ENCODE data around the gene ARHGAP19.

ARHGAP19 gene

GRCh38 chr10:97188261-97188711 lies 104.2 kb downstream of the ARHGAP19 start:
- H2AFZ ChIP-seq: no peak overlapping the region
- H3K27me3 ChIP-seq (ENCODE audit: control insufficient read depth, insufficient read depth, low read length): no peaks in the 10 kb centered on the region
- no peak for TF ChIP-seq CTCF (IDR thresholded peaks at IDR 0.05)
- no peaks in the 10 kb centered on the region for H3K36me3 ChIP-seq (ENCODE audit: control insufficient read depth, insufficient read depth, low read length)
- no peaks in the 10 kb centered on the region for H3K79me2 ChIP-seq
- H3K4me1 ChIP-seq: peaks cover 7% of the 10 kb centered on the region
- no peak overlapping the region for H3K4me3 ChIP-seq (ENCODE audit: low read depth, low read length)
- H3K9ac ChIP-seq: no peak overlapping the region
- H3K27ac ChIP-seq: no peak overlapping the region
- H3K9me3 ChIP-seq (ENCODE audit: control insufficient read depth, low read length): no peaks in the 10 kb centered on the region
- no peak overlapping the region for H3K4me2 ChIP-seq (ENCODE audit: low read length)

- no peak overlapping the region for H3K9ac ChIP-seq
- no peaks in the 10 kb centered on the region for H3K27me3 ChIP-seq (ENCODE audit: control insufficient read depth, insufficient read depth, low read length)
- no peak overlapping the region for H3K27ac ChIP-seq
- peaks cover 7% of the 10 kb centered on the region for H3K4me1 ChIP-seq
- H3K9me3 ChIP-seq (ENCODE audit: control insufficient read depth, low read length): no peaks in the 10 kb centered on the region
- H3K4me2 ChIP-seq (ENCODE audit: low read length): no peak overlapping the region
- no peak overlapping the region for H2AFZ ChIP-seq
- no peak overlapping the region for H3K4me3 ChIP-seq (ENCODE audit: low read depth, low read length)
- no peaks in the 10 kb centered on the region for H3K79me2 ChIP-seq
- H3K36me3 ChIP-seq (ENCODE audit: control insufficient read depth, insufficient read depth, low read length): no peaks in the 10 kb centered on the region
- TF ChIP-seq CTCF (IDR thresholded peaks at IDR 0.05): no peak
These were observed 105.5 kb downstream of the ARHGAP19 start for GRCh38 chr10:97186911-97187310.

- Histone ChIP-seq H3K79me2 (no peaks in the 10 kb centered on the region), H3K27me3 (ENCODE audit: control insufficient read depth, insufficient read depth, low read length) (no peaks in the 10 kb centered on the region), H3K4me2 (ENCODE audit: low read length) (peak within 1 kb of the TSS; percentile 55), H3K36me3 (ENCODE audit: control insufficient read depth, insufficient read depth, low read length) (no peaks in the 10 kb centered on the region), H3K9me3 (ENCODE audit: control insufficient read depth, low read length) (no peaks in the 10 kb centered on the region), H3K4me1 (peaks cover 7% of the 10 kb centered on the region), H3K4me3 (ENCODE audit: low read depth, low read length) (peak within 1 kb of the TSS; percentile 9), H2AFZ (peak within 1 kb of the TSS; percentile 79), H3K9ac (no peak within 1 kb of the TSS), H3K27ac (no peak within 1 kb of the TSS)
- no peak for TF ChIP-seq CTCF (IDR thresholded peaks at IDR 0.05)
These were observed 106.9 kb downstream of the ARHGAP19 start, which contains the start of gene SLIT1 for GRCh38 chr10:97185326-97186058. Gene SLIT1, minus strand, starts transcription at chr10:97185959. Its CDS starts 285 bp downstream, at chr10:97185674.

- Histone ChIP-seq H3K79me2 (no peaks in the 10 kb centered on the region), H3K27ac (no peak overlapping the region), H2AFZ (peak overlapping the region; percentile 79), H3K4me1 (peaks cover 7% of the 10 kb centered on the region), H3K9ac (no peak overlapping the region), H3K4me3 (ENCODE audit: low read depth, low read length) (no peak overlapping the region), H3K36me3 (ENCODE audit: control insufficient read depth, insufficient read depth, low read length) (no peaks in the 10 kb centered on the region), H3K9me3 (ENCODE audit: control insufficient read depth, low read length) (no peaks in the 10 kb centered on the region), H3K27me3 (ENCODE audit: control insufficient read depth, insufficient read depth, low read length) (no peaks in the 10 kb centered on the region), H3K4me2 (ENCODE audit: low read length) (no peak overlapping the region)
- no peak for TF ChIP-seq CTCF (IDR thresholded peaks at IDR 0.05)
These were observed 107.5 kb downstream of the ARHGAP19 start for GRCh38 chr10:97184971-97185325.

- Histone ChIP-seq H3K9me3 (ENCODE audit: control insufficient read depth, low read length) (no peaks in the 10 kb centered on the region), H3K4me2 (ENCODE audit: low read length) (no peak overlapping the region), H3K9ac (no peak overlapping the region), H3K36me3 (ENCODE audit: control insufficient read depth, insufficient read depth, low read length) (no peaks in the 10 kb centered on the region), H3K4me3 (ENCODE audit: low read depth, low read length) (no peak overlapping the region), H2AFZ (no peak overlapping the region), H3K27me3 (ENCODE audit: control insufficient read depth, insufficient read depth, low read length) (no peaks in the 10 kb centered on the region), H3K79me2 (no peaks in the 10 kb centered on the region), H3K4me1 (peaks cover 7% of the 10 kb centered on the region), H3K27ac (no peak overlapping the region)
- TF ChIP-seq CTCF (IDR thresholded peaks at IDR 0.05): no peak
These were observed 109.1 kb downstream of the ARHGAP19 start for GRCh38 chr10:97183314-97183713.

All from parathyroid adenoma (tissue), 2 donors.